HEK293 (cell line): ENCODE measurements around the gene MAP1LC3A.

Source experiments
- CTCF ChIA-PET: fragments of 350-600 bp; formaldehyde crosslinking; extraction: SDS; loops from one replicate; lab custom pipeline; 2021; ENCODE audit warnings: antibody characterized with exemption; lab: Yijun Ruan, JAX
- POLR2A ChIA-PET: fragments of 300-600 bp; formaldehyde crosslinking; extraction: SDS; loops from one replicate; lab custom pipeline; 2020; ENCODE audit warnings: antibody characterized with exemption, inconsistent platforms; lab: Yijun Ruan, JAX
- H3K27ac ChIP-seq: fragments of 200-500 bp; sonication (Bioruptor generic); 2 replicates; pipeline ENCODE4 v1.5.1; 2014; ENCODE audit warnings: low read depth, low read length, control low read depth, inconsistent platforms; ENCODE audit errors: extremely low read depth
- H3K36me3 ChIP-seq, 2 experiments: fragments of 200-500 bp in 1 of 2; sonication (Bioruptor generic) in 1 of 2; 1 replicate in 1 of 2; 2 replicates in 1 of 2; pipeline ENCODE4 v1.5.1; 2014 to 2017; ENCODE audit warnings: inconsistent platforms in 2 of 2, low read length in 2 of 2; ENCODE audit not compliant: control insufficient read depth in 2 of 2, insufficient read depth in 1 of 2
- H3K4me1 ChIP-seq: fragments of 200-500 bp; sonication (Bioruptor generic); 2 replicates; pipeline ENCODE4 v1.5.1; 2014; ENCODE audit warnings: mild to moderate bottlenecking, low read length, inconsistent platforms; ENCODE audit not compliant: control insufficient read depth, insufficient read depth
- H3K4me3 ChIP-seq: 2 replicates; pipeline ENCODE4 v1.5.1; 2011; ENCODE audit warnings: low read depth, mild to moderate bottlenecking, control low read depth, low read length, moderate library complexity
- H3K9me3 ChIP-seq: fragments of 200-500 bp; sonication (Bioruptor generic); 2 replicates; pipeline ENCODE4 v1.5.1; 2014; ENCODE audit warnings: low read depth, low read length, inconsistent platforms; ENCODE audit not compliant: control insufficient read depth, insufficient read depth
- GLIS1 ChIP-seq: fragments of 450-650 bp; formaldehyde crosslinking; IDR thresholded peaks from 2 replicates; pipeline ENCODE4 v1.5.1; 2016; ENCODE audit warnings: missing biosample characterization, missing genetic modification characterization
- PRDM1 ChIP-seq: fragments of 450-650 bp; formaldehyde crosslinking; IDR thresholded peaks from 2 replicates; pipeline ENCODE4; 2016; ENCODE audit warnings: missing biosample characterization, missing genetic modification characterization
- SP7 ChIP-seq: fragments of 450-650 bp; formaldehyde crosslinking; IDR thresholded peaks from 2 replicates; pipeline ENCODE4 v1.5.1; 2016; ENCODE audit warnings: missing biosample characterization, missing genetic modification characterization
- ZBTB17 ChIP-seq: fragments of 450-650 bp; formaldehyde crosslinking; IDR thresholded peaks from 2 replicates; pipeline ENCODE4 v1.5.1; 2016; ENCODE audit warnings: missing biosample characterization, missing genetic modification characterization
- ZBTB48 ChIP-seq: fragments of 450-650 bp; formaldehyde crosslinking; IDR thresholded peaks from 2 replicates; pipeline ENCODE4 v1.5.1; 2016; ENCODE audit warnings: missing biosample characterization, missing genetic modification characterization
- ZFP69B ChIP-seq: fragments of 450-650 bp; formaldehyde crosslinking; IDR thresholded peaks from 2 replicates; pipeline ENCODE4 v1.5.1; 2016; ENCODE audit warnings: missing biosample characterization, missing genetic modification characterization
- ZIC2 ChIP-seq: fragments of 450-650 bp; formaldehyde crosslinking; IDR thresholded peaks from 2 replicates; pipeline ENCODE4 v1.5.1; 2016; ENCODE audit warnings: missing biosample characterization, missing genetic modification characterization
- ZNF157 ChIP-seq: fragments of 450-650 bp; formaldehyde crosslinking; IDR thresholded peaks from 2 replicates; pipeline ENCODE4 v1.5.1; 2016; ENCODE audit warnings: missing biosample characterization, missing genetic modification characterization
- ZNF2 ChIP-seq: fragments of 450-650 bp; formaldehyde crosslinking; IDR thresholded peaks from 2 replicates; pipeline ENCODE4 v1.5.1; 2016; ENCODE audit warnings: missing biosample characterization, missing genetic modification characterization
- ZNF324 ChIP-seq: fragments of 450-650 bp; formaldehyde crosslinking; IDR thresholded peaks from 2 replicates; pipeline ENCODE4 v1.5.1; 2016; ENCODE audit warnings: missing biosample characterization, missing genetic modification characterization
- ZNF549 ChIP-seq: fragments of 450-650 bp; IDR thresholded peaks from 2 replicates; pipeline ENCODE4 v1.5.1; 2018; ENCODE audit warnings: missing biosample characterization, missing genetic modification characterization, mild to moderate bottlenecking, inconsistent platforms, moderate library complexity
- ZNF600 ChIP-seq: fragments of 450-650 bp; formaldehyde crosslinking; IDR thresholded peaks from 2 replicates; pipeline ENCODE4 v1.5.1; 2016; ENCODE audit warnings: missing biosample characterization, missing genetic modification characterization
- ZNF629 ChIP-seq: fragments of 450-650 bp; formaldehyde crosslinking; IDR thresholded peaks from 2 replicates; pipeline ENCODE4 v1.5.1; 2017; ENCODE audit warnings: missing biosample characterization, missing genetic modification characterization
- ZNF654 ChIP-seq: fragments of 450-650 bp; formaldehyde crosslinking; IDR thresholded peaks from 2 replicates; pipeline ENCODE4 v1.5.1; 2016; ENCODE audit warnings: low read depth, missing biosample characterization, missing genetic modification characterization
- TF ChIP-seq, protein P1 (sequence below): fragments of 450-650 bp; formaldehyde crosslinking; IDR thresholded peaks from 2 replicates; pipeline ENCODE4 v1.5.1; 2016; ENCODE audit warnings: missing biosample characterization, missing genetic modification characterization
- TF ChIP-seq, protein P2 (sequence below): fragments of 450-650 bp; formaldehyde crosslinking; IDR thresholded peaks from 2 replicates; pipeline ENCODE4 v1.5.1; 2016; ENCODE audit warnings: missing biosample characterization, missing genetic modification characterization
- TF ChIP-seq, protein P3 (sequence below): fragments of 450-650 bp; formaldehyde crosslinking; IDR thresholded peaks from 2 replicates; pipeline ENCODE4 v1.5.1; 2016; ENCODE audit warnings: missing biosample characterization, missing genetic modification characterization
- TF ChIP-seq, protein P4 (sequence below): fragments of 450-650 bp; formaldehyde crosslinking; IDR thresholded peaks from 2 replicates; pipeline ENCODE4 v1.5.1; 2016; ENCODE audit warnings: missing biosample characterization, missing genetic modification characterization
- TF ChIP-seq, protein P5 (sequence below): fragments of 450-650 bp; formaldehyde crosslinking; IDR thresholded peaks from 2 replicates; pipeline ENCODE4 v1.5.1; 2016; ENCODE audit warnings: missing biosample characterization, missing genetic modification characterization

The MAP1LC3A gene

DNA sequence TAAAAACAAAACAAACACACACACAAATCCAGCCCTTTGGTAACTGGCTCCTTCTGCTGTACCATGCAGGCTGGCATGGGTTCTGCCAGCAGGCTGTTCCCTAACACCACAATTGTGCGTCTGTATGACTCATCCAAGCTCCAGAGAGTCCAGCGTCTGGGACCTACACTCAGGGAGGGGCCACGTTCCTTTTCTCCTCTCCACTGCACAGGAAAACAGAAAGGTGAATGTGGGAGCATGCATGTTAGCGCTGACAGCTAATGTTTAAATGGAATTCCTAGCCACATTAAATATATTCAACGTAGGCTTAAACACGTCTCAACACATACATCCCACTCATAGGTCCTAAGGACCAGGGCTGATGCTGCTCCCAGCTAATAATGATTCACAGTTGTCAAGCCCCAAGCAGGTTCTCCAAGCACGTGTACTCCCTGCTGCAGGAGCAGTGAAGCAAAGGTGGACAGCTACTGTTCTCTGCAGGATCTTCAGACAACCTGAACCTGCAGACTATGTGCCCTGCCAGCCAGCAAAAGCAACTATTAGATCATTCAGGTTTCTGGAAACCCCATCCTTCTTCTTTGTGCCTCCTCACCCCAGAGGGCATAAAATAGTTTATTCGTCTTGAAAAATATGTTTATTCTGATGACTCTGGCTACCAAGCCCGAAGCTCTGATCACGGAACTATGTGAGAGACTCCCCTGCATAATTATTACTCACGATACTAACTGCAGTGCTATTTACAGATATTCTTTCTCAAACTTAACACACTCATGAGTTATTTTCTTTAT, 20.9 kb downstream of the MAP1LC3A start:
- TF ChIP-seq, protein P1, sequence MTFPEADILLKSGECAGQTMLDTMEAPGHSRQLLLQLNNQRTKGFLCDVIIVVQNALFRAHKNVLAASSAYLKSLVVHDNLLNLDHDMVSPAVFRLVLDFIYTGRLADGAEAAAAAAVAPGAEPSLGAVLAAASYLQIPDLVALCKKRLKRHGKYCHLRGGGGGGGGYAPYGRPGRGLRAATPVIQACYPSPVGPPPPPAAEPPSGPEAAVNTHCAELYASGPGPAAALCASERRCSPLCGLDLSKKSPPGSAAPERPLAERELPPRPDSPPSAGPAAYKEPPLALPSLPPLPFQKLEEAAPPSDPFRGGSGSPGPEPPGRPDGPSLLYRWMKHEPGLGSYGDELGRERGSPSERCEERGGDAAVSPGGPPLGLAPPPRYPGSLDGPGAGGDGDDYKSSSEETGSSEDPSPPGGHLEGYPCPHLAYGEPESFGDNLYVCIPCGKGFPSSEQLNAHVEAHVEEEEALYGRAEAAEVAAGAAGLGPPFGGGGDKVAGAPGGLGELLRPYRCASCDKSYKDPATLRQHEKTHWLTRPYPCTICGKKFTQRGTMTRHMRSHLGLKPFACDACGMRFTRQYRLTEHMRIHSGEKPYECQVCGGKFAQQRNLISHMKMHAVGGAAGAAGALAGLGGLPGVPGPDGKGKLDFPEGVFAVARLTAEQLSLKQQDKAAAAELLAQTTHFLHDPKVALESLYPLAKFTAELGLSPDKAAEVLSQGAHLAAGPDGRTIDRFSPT: peak; percentile 73
- TF ChIP-seq ZNF324 (peak; percentile 66; the same call in 1 of the 2 replicates), ZNF600 (peak; percentile 88), SP7 (peak; percentile 33), ZNF549 (tag by site-specific recombination) (no peak), PRDM1 (tag by site-specific recombination) (peak; percentile 37; the same call in 1 of the 2 replicates), GLIS1 (tag by site-specific recombination) (0 out of 2 replicates have a peak, but pooled peaks have one; percentile 22), ZIC2 (0 out of 2 replicates have a peak, but pooled peaks have one; percentile 8), ZNF2 (tag by site-specific recombination) (no peak), ZNF629 (tag by site-specific recombination) (peak; percentile 38; the same call in 1 of the 2 replicates), ZNF654 (tag by site-specific recombination) (peak; percentile 95), ZFP69B (tag by site-specific recombination) (no peak), ZBTB48 (tag by site-specific recombination) (peak; percentile 40; the same call in 1 of the 2 replicates), ZBTB17 (peak; percentile 45; the same call in 1 of the 2 replicates), ZNF157 (no peak)
- TF ChIP-seq, protein P2, sequence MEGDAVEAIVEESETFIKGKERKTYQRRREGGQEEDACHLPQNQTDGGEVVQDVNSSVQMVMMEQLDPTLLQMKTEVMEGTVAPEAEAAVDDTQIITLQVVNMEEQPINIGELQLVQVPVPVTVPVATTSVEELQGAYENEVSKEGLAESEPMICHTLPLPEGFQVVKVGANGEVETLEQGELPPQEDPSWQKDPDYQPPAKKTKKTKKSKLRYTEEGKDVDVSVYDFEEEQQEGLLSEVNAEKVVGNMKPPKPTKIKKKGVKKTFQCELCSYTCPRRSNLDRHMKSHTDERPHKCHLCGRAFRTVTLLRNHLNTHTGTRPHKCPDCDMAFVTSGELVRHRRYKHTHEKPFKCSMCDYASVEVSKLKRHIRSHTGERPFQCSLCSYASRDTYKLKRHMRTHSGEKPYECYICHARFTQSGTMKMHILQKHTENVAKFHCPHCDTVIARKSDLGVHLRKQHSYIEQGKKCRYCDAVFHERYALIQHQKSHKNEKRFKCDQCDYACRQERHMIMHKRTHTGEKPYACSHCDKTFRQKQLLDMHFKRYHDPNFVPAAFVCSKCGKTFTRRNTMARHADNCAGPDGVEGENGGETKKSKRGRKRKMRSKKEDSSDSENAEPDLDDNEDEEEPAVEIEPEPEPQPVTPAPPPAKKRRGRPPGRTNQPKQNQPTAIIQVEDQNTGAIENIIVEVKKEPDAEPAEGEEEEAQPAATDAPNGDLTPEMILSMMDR (tag by site-specific recombination): peak; percentile 79
- TF ChIP-seq, protein P3, sequence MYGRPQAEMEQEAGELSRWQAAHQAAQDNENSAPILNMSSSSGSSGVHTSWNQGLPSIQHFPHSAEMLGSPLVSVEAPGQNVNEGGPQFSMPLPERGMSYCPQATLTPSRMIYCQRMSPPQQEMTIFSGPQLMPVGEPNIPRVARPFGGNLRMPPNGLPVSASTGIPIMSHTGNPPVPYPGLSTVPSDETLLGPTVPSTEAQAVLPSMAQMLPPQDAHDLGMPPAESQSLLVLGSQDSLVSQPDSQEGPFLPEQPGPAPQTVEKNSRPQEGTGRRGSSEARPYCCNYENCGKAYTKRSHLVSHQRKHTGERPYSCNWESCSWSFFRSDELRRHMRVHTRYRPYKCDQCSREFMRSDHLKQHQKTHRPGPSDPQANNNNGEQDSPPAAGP: 0 out of 2 replicates have a peak, but pooled peaks have one; percentile 35
- TF ChIP-seq, protein P4, sequence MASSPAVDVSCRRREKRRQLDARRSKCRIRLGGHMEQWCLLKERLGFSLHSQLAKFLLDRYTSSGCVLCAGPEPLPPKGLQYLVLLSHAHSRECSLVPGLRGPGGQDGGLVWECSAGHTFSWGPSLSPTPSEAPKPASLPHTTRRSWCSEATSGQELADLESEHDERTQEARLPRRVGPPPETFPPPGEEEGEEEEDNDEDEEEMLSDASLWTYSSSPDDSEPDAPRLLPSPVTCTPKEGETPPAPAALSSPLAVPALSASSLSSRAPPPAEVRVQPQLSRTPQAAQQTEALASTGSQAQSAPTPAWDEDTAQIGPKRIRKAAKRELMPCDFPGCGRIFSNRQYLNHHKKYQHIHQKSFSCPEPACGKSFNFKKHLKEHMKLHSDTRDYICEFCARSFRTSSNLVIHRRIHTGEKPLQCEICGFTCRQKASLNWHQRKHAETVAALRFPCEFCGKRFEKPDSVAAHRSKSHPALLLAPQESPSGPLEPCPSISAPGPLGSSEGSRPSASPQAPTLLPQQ (tag by site-specific recombination): 0 out of 2 replicates have a peak, but pooled peaks have one; percentile 33
- TF ChIP-seq, protein P5, sequence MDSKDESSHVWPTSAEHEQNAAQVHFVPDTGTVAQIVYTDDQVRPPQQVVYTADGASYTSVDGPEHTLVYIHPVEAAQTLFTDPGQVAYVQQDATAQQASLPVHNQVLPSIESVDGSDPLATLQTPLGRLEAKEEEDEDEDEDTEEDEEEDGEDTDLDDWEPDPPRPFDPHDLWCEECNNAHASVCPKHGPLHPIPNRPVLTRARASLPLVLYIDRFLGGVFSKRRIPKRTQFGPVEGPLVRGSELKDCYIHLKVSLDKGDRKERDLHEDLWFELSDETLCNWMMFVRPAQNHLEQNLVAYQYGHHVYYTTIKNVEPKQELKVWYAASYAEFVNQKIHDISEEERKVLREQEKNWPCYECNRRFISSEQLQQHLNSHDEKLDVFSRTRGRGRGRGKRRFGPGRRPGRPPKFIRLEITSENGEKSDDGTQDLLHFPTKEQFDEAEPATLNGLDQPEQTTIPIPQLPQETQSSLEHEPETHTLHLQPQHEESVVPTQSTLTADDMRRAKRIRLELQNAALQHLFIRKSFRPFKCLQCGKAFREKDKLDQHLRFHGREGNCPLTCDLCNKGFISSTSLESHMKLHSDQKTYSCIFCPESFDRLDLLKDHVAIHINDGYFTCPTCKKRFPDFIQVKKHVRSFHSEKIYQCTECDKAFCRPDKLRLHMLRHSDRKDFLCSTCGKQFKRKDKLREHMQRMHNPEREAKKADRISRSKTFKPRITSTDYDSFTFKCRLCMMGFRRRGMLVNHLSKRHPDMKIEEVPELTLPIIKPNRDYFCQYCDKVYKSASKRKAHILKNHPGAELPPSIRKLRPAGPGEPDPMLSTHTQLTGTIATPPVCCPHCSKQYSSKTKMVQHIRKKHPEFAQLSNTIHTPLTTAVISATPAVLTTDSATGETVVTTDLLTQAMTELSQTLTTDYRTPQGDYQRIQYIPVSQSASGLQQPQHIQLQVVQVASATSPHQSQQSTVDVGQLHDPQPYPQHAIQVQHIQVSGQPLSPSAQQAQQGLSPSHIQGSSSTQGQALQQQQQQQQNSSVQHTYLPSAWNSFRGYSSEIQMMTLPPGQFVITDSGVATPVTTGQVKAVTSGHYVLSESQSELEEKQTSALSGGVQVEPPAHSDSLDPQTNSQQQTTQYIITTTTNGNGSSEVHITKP: 0 out of 2 replicates have a peak, but pooled peaks have one; percentile 21
- Histone ChIP-seq H3K27ac (no peak overlapping the region), H3K36me3 (peaks cover 0 to 12% of the 10 kb centered on the region in 2 experiments; a peak in 1 of 3 replicates), H3K9me3 (no peaks in the 10 kb centered on the region), H3K4me3 (no peak overlapping the region), H3K4me1 (no peaks in the 10 kb centered on the region)
- ChIA-PET CTCF (interaction anchor here (0.7 to 3.5 kb wide), 12 partner anchors 8 to 267 kb away, joined by 3 to 21 read pairs (median 4); no protein-coding TSS in a partner anchor), POLR2A (interaction anchor here (1.0 kb wide), 1 partner anchor 124 kb away, joined by 5 read pairs; the partner anchor contains the start of gene TP53INP2)
